OCI-LY1 (cell line): ENCODE data around the gene GCNT3.

ENCODE experiments used
- CTCF ChIP-seq: fragments of 200-600 bp; sonication (generic), shearing (Covaris generic); IDR thresholded peaks from 2 replicates; pipeline ENCODE4 v1.5.1; 2017; ENCODE audit warnings: mild to moderate bottlenecking, antibody characterized with exemption, low read length, moderate library complexity, mixed read lengths
- EZH2 ChIP-seq: fragments of 200-600 bp; sonication (generic), shearing (Covaris generic); IDR thresholded peaks from 2 replicates; pipeline ENCODE4 v1.8.0; 2017; ENCODE audit warnings: borderline replicate concordance, mixed run types, mild to moderate bottlenecking, antibody characterized with exemption, low read length, moderate library complexity, mixed read lengths

DNA sequence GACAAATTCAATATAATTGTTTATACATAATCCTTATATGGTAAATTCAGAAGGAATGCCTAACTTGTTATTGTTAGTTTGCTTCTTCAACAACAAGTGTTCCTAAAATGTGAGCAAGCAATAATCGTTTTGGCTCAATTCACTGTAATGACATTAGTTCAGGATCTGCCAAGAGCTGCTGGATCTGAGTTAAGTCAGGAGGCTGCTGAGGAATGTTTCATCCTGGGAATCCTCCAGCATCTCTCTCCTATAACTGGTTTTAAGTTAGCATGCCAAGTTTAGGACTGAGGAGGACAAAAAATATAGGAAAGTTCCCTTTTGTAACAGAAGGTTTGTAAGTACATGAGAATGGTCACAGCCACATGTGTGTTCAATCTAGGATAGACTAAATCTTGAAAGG is 50.7 kb downstream of the GCNT3 start:
- TF ChIP-seq CTCF: no peak
- no peak for TF ChIP-seq EZH2
